CD4-positive, alpha-beta T cell (primary cell): ENCODE measurements around the gene OPTC. TPM values are rescaled to one million over a fixed set of nuclear protein-coding genes. Genes with fewer than 3 reads are reported as not detected.

Source experiments
- ATAC-seq: fragments of 200-7000 bp; cut with Tn5 transposase; one replicate; pipeline ENCODE4 v1.10.0; 2022; ENCODE audit warnings: mild to moderate bottlenecking; ENCODE audit not compliant: poor library complexity
- CTCF ChIA-PET: fragments of 350-600 bp; sonication (Branson Sonifier 250); formaldehyde crosslinking; loops from one replicate; lab custom pipeline; 2021; ENCODE audit warnings: antibody characterized with exemption, inconsistent platforms; lab: Charles Lee
- POLR2A ChIA-PET: fragments of 350-600 bp; sonication (Branson Sonifier 250); formaldehyde crosslinking; loops from one replicate; lab custom pipeline; 2021; ENCODE audit warnings: antibody characterized with exemption, inconsistent platforms; lab: Charles Lee
- DNase-seq, 14 experiments: peaks; one replicate each; pipeline ENCODE4 v3.0.0-alpha.2; 2013 to 2020; ENCODE audit warnings: mixed read lengths in 2 of 14
- H3K27ac ChIP-seq, 2 donors: one replicate each; pipeline versions ENCODE4 v1.5.1 to v1.7.0; 2013; ENCODE audit warnings: low read length in 2 of 2, low read depth in 1 of 2, mild to moderate bottlenecking in 1 of 2
- H3K27me3 ChIP-seq, 2 experiments: 1 replicate in 1 of 2; 2 replicates in 1 of 2; pipeline versions ENCODE4 v1.6.1 to v1.7.0; 2013; ENCODE audit warnings: low read length in 2 of 2, control low read depth in 1 of 2, mild to moderate bottlenecking in 1 of 2, moderate library complexity in 1 of 2; ENCODE audit not compliant: insufficient read depth in 2 of 2, control insufficient read depth in 1 of 2
- H3K36me3 ChIP-seq: one replicate; pipeline ENCODE4 v1.6.1; 2013; ENCODE audit warnings: low read length, control low read depth; ENCODE audit not compliant: insufficient read depth
- H3K4me1 ChIP-seq: one replicate; pipeline ENCODE4 v1.6.1; 2013; ENCODE audit warnings: low read length, control low read depth; ENCODE audit not compliant: insufficient read depth
- H3K4me3 ChIP-seq: one replicate; pipeline ENCODE4 v1.5.1; 2013; ENCODE audit warnings: mild to moderate bottlenecking, low read length, moderate library complexity
- H3K9me3 ChIP-seq, 2 experiments: 1 replicate in 1 of 2; 2 replicates in 1 of 2; pipeline versions ENCODE4 v1.6.1 to v1.7.0; 2013; ENCODE audit warnings: low read length in 2 of 2, mild to moderate bottlenecking in 2 of 2, control low read depth in 1 of 2, moderate library complexity in 1 of 2; ENCODE audit not compliant: control insufficient read depth in 1 of 2, insufficient read depth in 1 of 2
- H3K27ac Mint-ChIP-seq: one replicate; pipeline ENCODE4 v1.8.0; 2020; ENCODE audit warnings: mixed read lengths
- H3K27me3 Mint-ChIP-seq: one replicate; pipeline ENCODE4 v1.8.0; 2021; ENCODE audit warnings: mixed read lengths
- H3K36me3 Mint-ChIP-seq: one replicate; pipeline ENCODE4 v1.8.0; 2021; ENCODE audit warnings: low read depth, mixed read lengths
- H3K4me1 Mint-ChIP-seq: one replicate; pipeline ENCODE4 v1.8.0; 2021; ENCODE audit warnings: low read depth, mixed read lengths
- H3K4me3 Mint-ChIP-seq: one replicate; pipeline ENCODE4 v1.8.0; 2020; ENCODE audit warnings: mild to moderate bottlenecking, mixed read lengths
- H3K9me3 Mint-ChIP-seq: one replicate; pipeline ENCODE4 v1.8.0; 2020; ENCODE audit warnings: mixed read lengths
- intact Hi-C, 2 experiments: fragments of 100-400 bp; cut with DNase I in 1 of 2; cut with micrococcal nuclease in 1 of 2; formaldehyde crosslinking; loops; one replicate each; pipeline versions ENCODE4 v1.15.1 to v1.9.0; 2023 to 2025; cut with DNase I, micrococcal nuclease
- total RNA-seq, 174 experiments: library from RNA in 2 of 174; stranded (reverse) in 2 of 174; gene quantifications; one replicate each; pipeline ENCODE4 v1.2.3 and lab custom pipeline; 2021 to 2026
- TF ChIP-seq, protein P1 (sequence below): fragments of 200-600 bp; IDR thresholded peaks from one replicate; pipeline ENCODE4 v1.8.0; 2022; ENCODE audit warnings: antibody characterized with exemption, mild to moderate bottlenecking

Gene OPTC
- total RNA-seq, 2 experiments from 2014 or later = not detected

DNA sequence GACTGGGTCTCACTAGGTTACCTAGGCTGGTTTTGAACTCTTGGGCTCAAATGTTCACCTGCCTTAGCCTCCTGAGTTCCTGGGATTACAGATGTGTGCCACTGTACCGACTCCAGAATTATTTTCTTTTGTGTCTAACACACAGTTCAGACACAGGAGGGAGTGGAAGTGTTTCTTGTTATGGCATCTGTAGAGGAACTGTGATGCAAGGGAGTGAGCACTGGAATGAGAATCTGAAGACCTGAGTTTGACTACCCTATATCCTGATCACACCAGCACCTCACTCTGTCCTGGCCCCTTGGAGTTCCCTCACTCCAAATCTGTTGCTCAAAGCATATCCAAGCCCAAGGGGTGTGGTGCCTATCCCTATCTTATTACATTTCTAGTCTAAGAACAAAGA lies 15.2 kb downstream of the OPTC start:
- H3K4me3 ChIP-seq = no peak overlapping the region
- intact Hi-C loops = loop anchor here in 1 of 2 experiments (5.0 to 10.0 kb wide), 3 partner anchors 83 to 856 kb away; no protein-coding TSS in a partner anchor
- no peaks in the 10 kb centered on the region for H3K27me3 ChIP-seq
- no peak overlapping the region for H3K27ac ChIP-seq
- H3K36me3 ChIP-seq = no peaks in the 10 kb centered on the region
- Mint-ChIP-seq H3K36me3 (no peaks in the 10 kb centered on the region), H3K4me3 (no peak overlapping the region), H3K4me1 (peaks cover 32% of the 10 kb centered on the region), H3K27ac (no peak overlapping the region), H3K9me3 (no peaks in the 10 kb centered on the region), H3K27me3 (no peaks in the 10 kb centered on the region)
- peaks cover 24% of the 10 kb centered on the region for H3K4me1 ChIP-seq
- no peaks in the 10 kb centered on the region for H3K9me3 ChIP-seq
- no peak for ATAC-seq
- ChIA-PET POLR2A (no interaction called here), CTCF (no interaction called here)
- TF ChIP-seq, protein P1, sequence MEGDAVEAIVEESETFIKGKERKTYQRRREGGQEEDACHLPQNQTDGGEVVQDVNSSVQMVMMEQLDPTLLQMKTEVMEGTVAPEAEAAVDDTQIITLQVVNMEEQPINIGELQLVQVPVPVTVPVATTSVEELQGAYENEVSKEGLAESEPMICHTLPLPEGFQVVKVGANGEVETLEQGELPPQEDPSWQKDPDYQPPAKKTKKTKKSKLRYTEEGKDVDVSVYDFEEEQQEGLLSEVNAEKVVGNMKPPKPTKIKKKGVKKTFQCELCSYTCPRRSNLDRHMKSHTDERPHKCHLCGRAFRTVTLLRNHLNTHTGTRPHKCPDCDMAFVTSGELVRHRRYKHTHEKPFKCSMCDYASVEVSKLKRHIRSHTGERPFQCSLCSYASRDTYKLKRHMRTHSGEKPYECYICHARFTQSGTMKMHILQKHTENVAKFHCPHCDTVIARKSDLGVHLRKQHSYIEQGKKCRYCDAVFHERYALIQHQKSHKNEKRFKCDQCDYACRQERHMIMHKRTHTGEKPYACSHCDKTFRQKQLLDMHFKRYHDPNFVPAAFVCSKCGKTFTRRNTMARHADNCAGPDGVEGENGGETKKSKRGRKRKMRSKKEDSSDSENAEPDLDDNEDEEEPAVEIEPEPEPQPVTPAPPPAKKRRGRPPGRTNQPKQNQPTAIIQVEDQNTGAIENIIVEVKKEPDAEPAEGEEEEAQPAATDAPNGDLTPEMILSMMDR = no peak
- no peak for DNase-seq

GRCh38 chr1:203511513-203511912 lies 17.6 kb downstream of the OPTC start:
- H3K4me1 Mint-ChIP-seq = peaks cover 43% of the 10 kb centered on the region
- POLR2A ChIA-PET = interaction anchor here (0.7 kb wide), 1 partner anchor 159 kb away, joined by 3 read pairs; no protein-coding TSS in a partner anchor
- CTCF ChIA-PET = no interaction called here
- TF ChIP-seq, protein P1 = no peak
- Histone ChIP-seq H3K9me3 (no peaks in the 10 kb centered on the region), H3K4me1 (peaks cover 24% of the 10 kb centered on the region), H3K27me3 (no peaks in the 10 kb centered on the region), H3K27ac (no peak overlapping the region), H3K36me3 (no peaks in the 10 kb centered on the region), H3K4me3 (no peak overlapping the region)
- H3K4me3 Mint-ChIP-seq = no peak overlapping the region
- no peak for DNase-seq
- ATAC-seq = no peak
- intact Hi-C loops = no loop called here
- no peaks in the 10 kb centered on the region for H3K27me3 Mint-ChIP-seq
- peak overlapping the region; percentile 91 for H3K27ac Mint-ChIP-seq
- H3K9me3 Mint-ChIP-seq = no peaks in the 10 kb centered on the region
- H3K36me3 Mint-ChIP-seq = no peaks in the 10 kb centered on the region

- Histone ChIP-seq H3K4me1 (peaks cover 24% of the 10 kb centered on the region), H3K9me3 (no peaks in the 10 kb centered on the region), H3K27me3 (no peaks in the 10 kb centered on the region), H3K27ac (no peak overlapping the region), H3K36me3 (no peaks in the 10 kb centered on the region), H3K4me3 (no peak overlapping the region)
- ChIA-PET CTCF (no interaction called here), POLR2A (interaction anchor here (0.7 kb wide), 1 partner anchor 159 kb away, joined by 3 read pairs; no protein-coding TSS in a partner anchor)
- H3K36me3 Mint-ChIP-seq = no peaks in the 10 kb centered on the region
- peak overlapping the region; percentile 91 for H3K27ac Mint-ChIP-seq
- peaks cover 43% of the 10 kb centered on the region for H3K4me1 Mint-ChIP-seq
- H3K27me3 Mint-ChIP-seq = no peaks in the 10 kb centered on the region
- no peak overlapping the region for H3K4me3 Mint-ChIP-seq
- ATAC-seq = no peak
- intact Hi-C loops = no loop called here
- DNase-seq = no peak
- H3K9me3 Mint-ChIP-seq = no peaks in the 10 kb centered on the region
- TF ChIP-seq, protein P1 = no peak
These were observed 18.0 kb downstream of the OPTC start for GRCh38 chr1:203511930-203512329.
